IMR-90 (cell line): ENCODE data around the gene ACER1. TPM values are rescaled to one million over a fixed set of nuclear protein-coding genes. Genes with fewer than 3 reads are reported as not detected.
"Not testable (repeated sequence)": the region's sequence is repeated elsewhere in the genome, so short reads cannot be mapped to it uniquely, and the experiment has no call there.

Source experiments
- ATAC-seq: fragments of 200-7000 bp; cut with Tn5 transposase; 2 replicates; pipeline ENCODE4 v1.9.1; 2020; ENCODE audit warnings: low read depth, mild to moderate bottlenecking, moderate library complexity
- BruUV-seq: library from RNA; stranded (reverse); fragments of 400-500 nt; replicated peaks from 2 replicates; lab custom pipeline; 2021; lab: Mats Ljungman, UMichigan
- CTCF ChIA-PET: fragments of 300-600 bp; formaldehyde crosslinking; extraction: SDS; loops from one replicate; lab custom pipeline; 2021; ENCODE audit warnings: antibody characterized with exemption; lab: Yijun Ruan, JAX
- POLR2A ChIA-PET: fragments of 300-600 bp; sonication (Branson Sonifier 250); formaldehyde crosslinking; loops from one replicate; lab custom pipeline; 2022; ENCODE audit warnings: antibody characterized with exemption; ENCODE audit not compliant: unreplicated experiment; lab: Charles Lee
- DNase-seq: peaks from one replicate; pipeline ENCODE4 v3.0.0; 2013
- H2AFZ ChIP-seq: replicated peaks from 2 replicates; pipeline ENCODE3; 2013; ENCODE audit warnings: low read length, mild to moderate bottlenecking; ENCODE audit not compliant: poor library complexity
- H2AK5ac ChIP-seq: 2 replicates; pipeline ENCODE4 v1.6.1; 2013; ENCODE audit warnings: low read depth, low read length, inconsistent platforms
- H2AK9ac ChIP-seq: replicated peaks from 2 replicates; pipeline ENCODE3; 2013; ENCODE audit warnings: mild to moderate bottlenecking, low read depth, low read length, moderate library complexity; ENCODE audit not compliant: poor library complexity
- H2BK120ac ChIP-seq: 2 replicates; pipeline ENCODE4 v1.6.1; 2013; ENCODE audit warnings: low read depth, low read length, inconsistent platforms
- H2BK15ac ChIP-seq: 3 replicates; pipeline ENCODE4 v1.6.1; 2013; ENCODE audit warnings: low read depth, low read length, inconsistent platforms
- H2BK20ac ChIP-seq: 2 replicates; pipeline ENCODE4 v1.6.1; 2013; ENCODE audit warnings: low read depth, mild to moderate bottlenecking, inconsistent platforms, low read length, moderate library complexity
- H2BK5ac ChIP-seq: 2 replicates; pipeline ENCODE4 v1.6.1; 2013; ENCODE audit warnings: mild to moderate bottlenecking, low read depth, low read length, inconsistent platforms; ENCODE audit not compliant: poor library complexity, severe bottlenecking
- H3K14ac ChIP-seq: replicated peaks from 2 replicates; pipeline ENCODE4 v1.6.1; 2013; ENCODE audit warnings: low read depth, low read length, inconsistent platforms
- H3K18ac ChIP-seq: 2 replicates; pipeline ENCODE4 v1.6.1; 2013; ENCODE audit warnings: low read depth, low read length, control low read depth
- H3K23ac ChIP-seq: 2 replicates; pipeline ENCODE4 v1.6.1; 2013; ENCODE audit warnings: low read depth, low read length, inconsistent platforms
- H3K27ac ChIP-seq: 2 replicates; pipeline ENCODE4 v1.5.1; 2013; ENCODE audit warnings: mild to moderate bottlenecking, control low read depth, low read length; ENCODE audit not compliant: insufficient read depth
- H3K27me3 ChIP-seq: 2 replicates; pipeline ENCODE4 v1.6.1; 2013; ENCODE audit warnings: low read length; ENCODE audit not compliant: control insufficient read depth, insufficient read depth
- H3K36me3 ChIP-seq: 2 replicates; pipeline ENCODE4 v1.6.1; 2013; ENCODE audit warnings: low read length, mixed read lengths; ENCODE audit not compliant: control insufficient read depth, insufficient read depth
- H3K4ac ChIP-seq: 2 replicates; pipeline ENCODE4 v1.6.1; 2013; ENCODE audit warnings: low read depth, low read length, inconsistent platforms
- H3K4me1 ChIP-seq: 2 replicates; pipeline ENCODE4 v1.6.1; 2013; ENCODE audit warnings: low read length, mixed read lengths; ENCODE audit not compliant: control insufficient read depth, insufficient read depth
- H3K4me2 ChIP-seq: 2 replicates; pipeline ENCODE4 v1.6.1; 2013; ENCODE audit warnings: low read depth, mild to moderate bottlenecking, control low read depth, low read length, moderate library complexity
- H3K4me3 ChIP-seq: 2 replicates; pipeline ENCODE4 v1.5.1; 2013; ENCODE audit warnings: low read depth, mild to moderate bottlenecking, control low read depth, low read length, moderate library complexity; ENCODE audit not compliant: insufficient read depth
- H3K56ac ChIP-seq: 2 replicates; pipeline ENCODE4 v1.6.1; 2013; ENCODE audit warnings: low read length, inconsistent platforms; ENCODE audit not compliant: insufficient read depth; ENCODE audit errors: extremely low read depth
- H3K79me1 ChIP-seq, 2 experiments: 2 replicates each; pipeline ENCODE4 v1.6.1; 2013; ENCODE audit warnings: low read length in 2 of 2, inconsistent platforms in 1 of 2, low read depth in 1 of 2
- H3K9ac ChIP-seq: 2 replicates; pipeline ENCODE4 v1.6.1; 2013; ENCODE audit warnings: low read depth, low read length, control low read depth
- H3K9me1 ChIP-seq: 2 replicates; pipeline ENCODE4 v1.6.1; 2013; ENCODE audit warnings: low read length, inconsistent platforms; ENCODE audit not compliant: insufficient read depth
- H3K9me3 ChIP-seq: 2 replicates; pipeline ENCODE4 v1.6.1; 2013; ENCODE audit warnings: low read length; ENCODE audit not compliant: control insufficient read depth, insufficient read depth
- H4K20me1 ChIP-seq: 2 replicates; pipeline ENCODE4 v1.6.1; 2013; ENCODE audit warnings: low read length, inconsistent platforms; ENCODE audit not compliant: insufficient read depth
- H4K5ac ChIP-seq: 2 replicates; pipeline ENCODE4 v1.6.1; 2013; ENCODE audit warnings: mild to moderate bottlenecking, low read depth, low read length, control low read depth
- H4K8ac ChIP-seq, 2 experiments: 2 replicates each; pipeline ENCODE4 v1.6.1; 2013; ENCODE audit warnings: low read depth in 2 of 2, low read length in 2 of 2, control low read depth in 1 of 2, inconsistent platforms in 1 of 2
- H4K91ac ChIP-seq: 2 replicates; pipeline ENCODE4 v1.6.1; 2013; ENCODE audit warnings: low read depth, low read length, inconsistent platforms; ENCODE audit not compliant: insufficient read depth
- WGBS, 2 experiments: methylation state at CpG; one replicate each; pipeline versions ENCODE4 v1.1.5 to v1.1.7; 2013; ENCODE audit warnings: missing lambda C conversion rate in 2 of 2; ENCODE audit not compliant: insufficient read length in 1 of 2; ENCODE audit errors: extremely low coverage in 2 of 2; 5-methylcytosine and 5-hydroxymethylcytosine counted together
- dilution Hi-C: fragments of 300-500 bp; cut with HindIII; formaldehyde crosslinking; loops from one replicate; pipeline ENCODE4 v1.14.3; 2018; ENCODE audit warnings: low sequenced_read_pairs; ENCODE audit not compliant: unreplicated experiment
- in situ Hi-C: fragments of 300-500 bp; cut with MboI; formaldehyde crosslinking; loops from 3 replicates; pipeline ENCODE4 v1.14.3; 2019; ENCODE audit warnings: low sequenced_read_pairs, inconsistent platforms, mixed read lengths
- intact Hi-C: fragments of 100-400 bp; cut with micrococcal nuclease; formaldehyde crosslinking; loops from 2 replicates; pipeline ENCODE4 v1.10.0; 2022
- polyA plus RNA-seq, 3 experiments: library from polyadenylated mRNA; depleted of rRNA; stranded (reverse); fragments of >200 nt; gene quantifications; 2 replicates each; pipeline ENCODE4 v1.2.3, GENCODE V29; 2012; ENCODE audit warnings: low replicate concordance in 1 of 3
- total RNA-seq: library from RNA; depleted of rRNA; stranded (reverse); fragments of >200 nt; gene quantifications from 2 replicates; pipeline ENCODE4 v1.2.3, GENCODE V29; 2012

The ACER1 gene
- total and polyA plus RNA-seq, 2 of the 4 experiments (the other 2 are of a cell fraction): not detected

- dilution Hi-C loops, H3K9me3 ChIP-seq, H3K56ac ChIP-seq, H3K23ac ChIP-seq, H3K18ac ChIP-seq, H3K9ac ChIP-seq, H3K9me1 ChIP-seq, H2BK20ac ChIP-seq, DNase-seq, H3K14ac ChIP-seq, H3K27ac ChIP-seq, BruUV-seq, H3K4me2 ChIP-seq, H2BK5ac ChIP-seq, H4K20me1 ChIP-seq, H3K4me1 ChIP-seq, H2AK5ac ChIP-seq, H2AK9ac ChIP-seq, CTCF ChIA-PET, ATAC-seq, H2AFZ ChIP-seq, H4K5ac ChIP-seq, H3K27me3 ChIP-seq, H2BK15ac ChIP-seq, intact Hi-C loops, in situ Hi-C loops: not testable (repeated sequence)
- peaks cover 13% of the 10 kb centered on the region; the same call in 1 of the 2 replicates for H3K36me3 ChIP-seq
- peak overlapping the region in 1 of 2 experiments; percentile 78; a peak in 1 of 4 replicates for H4K8ac ChIP-seq
- peak overlapping the region; percentile 18; the same call in 1 of the 2 replicates for H3K4me3 ChIP-seq
- POLR2A ChIA-PET: interaction anchor here (2.2 kb wide), 1 partner anchor 12 kb away, joined by 8 read pairs; the partner anchor contains the start of gene ALKBH7
- peak overlapping the region; percentile 22; the same call in 1 of the 2 replicates for H2BK120ac ChIP-seq
- WGBS, 2 experiments: 97% methylated on average over 7 of the region's 10 CpGs; no CpG with 5 or more reads in 1 of the 2 experiments
- H3K79me1 ChIP-seq: peaks cover 13 to 30% of the 10 kb centered on the region in 2 experiments
- 0 out of 2 replicates have a peak overlapping the region, but pooled peaks have one; percentile 28 for H4K91ac ChIP-seq
- peak overlapping the region; percentile 61; the same call in 1 of the 2 replicates for H3K4ac ChIP-seq
Measured at GRCh38 chr19:6360857-6361216, 27.4 kb upstream of the ACER1 start.

GRCh38 chr19:6360445-6360844 lies 27.0 kb upstream of the ACER1 start:
- H2BK5ac ChIP-seq, H4K91ac ChIP-seq, H3K9me1 ChIP-seq, H3K56ac ChIP-seq, dilution Hi-C loops, H3K23ac ChIP-seq, H3K4me1 ChIP-seq, H3K14ac ChIP-seq, H3K9me3 ChIP-seq, in situ Hi-C loops, H2BK15ac ChIP-seq, H3K4me3 ChIP-seq, H2BK120ac ChIP-seq, CTCF ChIA-PET, H3K4me2 ChIP-seq, H4K8ac ChIP-seq, H3K27ac ChIP-seq, H3K27me3 ChIP-seq, H4K5ac ChIP-seq, intact Hi-C loops, H3K18ac ChIP-seq, H2BK20ac ChIP-seq, H3K4ac ChIP-seq, DNase-seq, BruUV-seq, H3K9ac ChIP-seq, H2AK9ac ChIP-seq, H2AK5ac ChIP-seq, H2AFZ ChIP-seq, H4K20me1 ChIP-seq, ATAC-seq: not testable (repeated sequence)
- 75% methylated on average over 2 of the region's 12 CpGs; no CpG with 5 or more reads in 1 of the 2 experiments for WGBS, 2 experiments
- POLR2A ChIA-PET: interaction anchor here (0.6 kb wide), 1 partner anchor 161 kb away, joined by 4 read pairs; no protein-coding TSS in a partner anchor
- Histone ChIP-seq H3K36me3 (peaks cover 11% of the 10 kb centered on the region; the same call in 1 of the 2 replicates), H3K79me1 (peaks cover 13 to 28% of the 10 kb centered on the region in 2 experiments)
